Measurements from ENCODE around the gene ARHGAP8. TPM values are rescaled to one million over a fixed set of nuclear protein-coding genes. Genes with fewer than 3 reads are reported as not detected.

The ARHGAP8 gene
- total RNA-seq, 2 experiments from 2014 or later: 5.7 to 6.3 TPM

DNA sequence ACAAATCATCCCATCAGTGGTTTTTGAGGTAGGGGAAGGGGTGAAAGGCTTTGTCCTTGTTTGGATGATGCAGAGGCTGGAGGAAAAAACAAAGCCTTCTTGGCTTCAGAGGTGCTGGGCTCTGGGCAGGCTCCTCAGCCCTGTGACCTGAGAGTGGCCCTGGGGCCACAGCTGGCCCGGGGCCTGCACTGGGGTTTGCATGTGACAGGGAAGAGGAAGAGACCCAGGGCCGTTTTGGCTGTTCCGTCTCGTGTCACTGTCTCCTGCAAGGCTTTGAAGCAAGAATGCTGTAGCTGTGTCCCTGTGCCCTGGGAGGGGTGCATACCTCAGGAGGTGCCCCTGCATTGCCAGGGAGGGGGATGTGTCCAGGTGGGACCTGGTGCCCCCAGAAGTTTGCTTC, 12.6 kb downstream of the ARHGAP8 start:
- no peaks in the 10 kb centered on the region for H3K4me1 Mint-ChIP-seq (ENCODE audit: low read depth)
- H3K27me3 Mint-ChIP-seq: peaks cover 14% of the 10 kb centered on the region
- intact Hi-C loops (cut with DNase I, micrococcal nuclease): no loop called here
- no peaks in the 10 kb centered on the region for H3K36me3 ChIP-seq (ENCODE audit: insufficient read depth, low read length)
- peaks cover 4% of the 10 kb centered on the region for H3K9me3 Mint-ChIP-seq
- H3K4me3 Mint-ChIP-seq: no peak overlapping the region
- ATAC-seq (ENCODE audit: poor library complexity) (no peak), DNase-seq (no peak)
- TF ChIP-seq, protein P1, sequence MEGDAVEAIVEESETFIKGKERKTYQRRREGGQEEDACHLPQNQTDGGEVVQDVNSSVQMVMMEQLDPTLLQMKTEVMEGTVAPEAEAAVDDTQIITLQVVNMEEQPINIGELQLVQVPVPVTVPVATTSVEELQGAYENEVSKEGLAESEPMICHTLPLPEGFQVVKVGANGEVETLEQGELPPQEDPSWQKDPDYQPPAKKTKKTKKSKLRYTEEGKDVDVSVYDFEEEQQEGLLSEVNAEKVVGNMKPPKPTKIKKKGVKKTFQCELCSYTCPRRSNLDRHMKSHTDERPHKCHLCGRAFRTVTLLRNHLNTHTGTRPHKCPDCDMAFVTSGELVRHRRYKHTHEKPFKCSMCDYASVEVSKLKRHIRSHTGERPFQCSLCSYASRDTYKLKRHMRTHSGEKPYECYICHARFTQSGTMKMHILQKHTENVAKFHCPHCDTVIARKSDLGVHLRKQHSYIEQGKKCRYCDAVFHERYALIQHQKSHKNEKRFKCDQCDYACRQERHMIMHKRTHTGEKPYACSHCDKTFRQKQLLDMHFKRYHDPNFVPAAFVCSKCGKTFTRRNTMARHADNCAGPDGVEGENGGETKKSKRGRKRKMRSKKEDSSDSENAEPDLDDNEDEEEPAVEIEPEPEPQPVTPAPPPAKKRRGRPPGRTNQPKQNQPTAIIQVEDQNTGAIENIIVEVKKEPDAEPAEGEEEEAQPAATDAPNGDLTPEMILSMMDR (IDR thresholded peaks at IDR 0.05): no peak
- no peaks in the 10 kb centered on the region for H3K9me3 ChIP-seq (ENCODE audit: control insufficient read depth in 1 of 2, insufficient read depth in 1 of 2, low read length in 2 of 2)
- H3K27ac ChIP-seq (ENCODE audit: low read depth in 1 of 2, low read length in 2 of 2): no peak overlapping the region
- no peak overlapping the region for H3K4me3 ChIP-seq (ENCODE audit: low read length)
- H3K36me3 Mint-ChIP-seq (ENCODE audit: low read depth): no peaks in the 10 kb centered on the region
- ChIA-PET POLR2A (no interaction called here), CTCF (no interaction called here)
- H3K27me3 ChIP-seq (ENCODE audit: control insufficient read depth in 1 of 2, insufficient read depth in 2 of 2, low read length in 2 of 2): no peaks in the 10 kb centered on the region
- H3K4me1 ChIP-seq (ENCODE audit: insufficient read depth, low read length): no peaks in the 10 kb centered on the region
- no peak overlapping the region for H3K27ac Mint-ChIP-seq

GRCh38 chr22:44765571-44766285, 13.4 kb downstream of the ARHGAP8 start:
- Mint-ChIP-seq H3K27ac (no peak overlapping the region), H3K27me3 (peaks cover 14% of the 10 kb centered on the region), H3K9me3 (peaks cover 4% of the 10 kb centered on the region), H3K36me3 (ENCODE audit: low read depth) (no peaks in the 10 kb centered on the region), H3K4me3 (no peak overlapping the region), H3K4me1 (ENCODE audit: low read depth) (no peaks in the 10 kb centered on the region)
- TF ChIP-seq, protein P1 (IDR thresholded peaks at IDR 0.05): no peak
- ATAC-seq (ENCODE audit: poor library complexity): no peak
- no peak overlapping the region for H3K4me3 ChIP-seq (ENCODE audit: low read length)
- H3K4me1 ChIP-seq (ENCODE audit: insufficient read depth, low read length): no peaks in the 10 kb centered on the region
- ChIA-PET POLR2A (no interaction called here), CTCF (no interaction called here)
- intact Hi-C loops (cut with DNase I, micrococcal nuclease): no loop called here
- DNase-seq: no peak
- no peaks in the 10 kb centered on the region for H3K27me3 ChIP-seq (ENCODE audit: control insufficient read depth in 1 of 2, insufficient read depth in 2 of 2, low read length in 2 of 2)
- H3K36me3 ChIP-seq (ENCODE audit: insufficient read depth, low read length): no peaks in the 10 kb centered on the region
- H3K9me3 ChIP-seq (ENCODE audit: control insufficient read depth in 1 of 2, insufficient read depth in 1 of 2, low read length in 2 of 2): no peaks in the 10 kb centered on the region
- H3K27ac ChIP-seq (ENCODE audit: low read depth in 1 of 2, low read length in 2 of 2): no peak overlapping the region

DNA sequence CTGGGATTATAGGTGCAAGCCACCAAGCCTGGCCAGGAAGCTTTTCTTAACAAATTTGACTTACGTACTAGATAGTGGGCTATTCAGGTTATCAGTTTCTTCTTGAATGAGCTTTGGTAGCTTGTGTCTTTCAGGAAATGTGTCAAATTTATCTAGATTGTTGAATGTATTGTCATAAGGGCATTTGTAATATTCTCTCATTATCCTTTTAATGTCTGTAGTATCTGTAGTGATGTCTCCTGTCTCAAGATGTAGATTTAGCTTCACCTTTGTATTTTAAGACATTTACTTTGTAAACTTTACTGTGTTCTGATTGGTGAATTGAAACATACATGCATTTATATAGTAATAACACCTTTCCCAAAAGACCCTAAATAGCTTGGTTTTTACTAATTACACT, 20.7 kb downstream of the ARHGAP8 start:
- TF ChIP-seq, protein P1 (IDR thresholded peaks at IDR 0.05): no peak
- H3K36me3 ChIP-seq (ENCODE audit: insufficient read depth, low read length): no peaks in the 10 kb centered on the region
- no peak for DNase-seq
- no peak for ATAC-seq (ENCODE audit: poor library complexity)
- H3K27me3 ChIP-seq (ENCODE audit: control insufficient read depth in 1 of 2, insufficient read depth in 2 of 2, low read length in 2 of 2): no peaks in the 10 kb centered on the region
- no peaks in the 10 kb centered on the region for H3K4me1 Mint-ChIP-seq (ENCODE audit: low read depth)
- intact Hi-C loops (cut with DNase I, micrococcal nuclease): no loop called here
- H3K27me3 Mint-ChIP-seq: no peaks in the 10 kb centered on the region
- H3K27ac Mint-ChIP-seq: no peak overlapping the region
- peaks cover 14 to 19% of the 10 kb centered on the region in 2 experiments for H3K9me3 ChIP-seq (ENCODE audit: control insufficient read depth in 1 of 2, insufficient read depth in 1 of 2, low read length in 2 of 2)
- no peaks in the 10 kb centered on the region for H3K36me3 Mint-ChIP-seq (ENCODE audit: low read depth)
- H3K4me3 Mint-ChIP-seq: no peak overlapping the region
- no peak overlapping the region for H3K27ac ChIP-seq (ENCODE audit: low read depth in 1 of 2, low read length in 2 of 2)
- POLR2A ChIA-PET: no interaction called here
- H3K4me1 ChIP-seq (ENCODE audit: insufficient read depth, low read length): no peaks in the 10 kb centered on the region
- H3K4me3 ChIP-seq (ENCODE audit: low read length): no peak overlapping the region
- CTCF ChIA-PET: no interaction called here
- peaks cover 6% of the 10 kb centered on the region for H3K9me3 Mint-ChIP-seq
